Left forelimb (tissue), 1 donor: ENCODE results near the gene IKZF3.
"Not testable (repeated sequence)": the region's sequence is repeated elsewhere in the genome, so short reads cannot be mapped to it uniquely, and the experiment has no call there.

Experiments used
- DNase-seq: peaks from one replicate; pipeline ENCODE4 v3.0.0-alpha.2; 2018; ENCODE audit warnings: low spot score

IKZF3 gene

DNA sequence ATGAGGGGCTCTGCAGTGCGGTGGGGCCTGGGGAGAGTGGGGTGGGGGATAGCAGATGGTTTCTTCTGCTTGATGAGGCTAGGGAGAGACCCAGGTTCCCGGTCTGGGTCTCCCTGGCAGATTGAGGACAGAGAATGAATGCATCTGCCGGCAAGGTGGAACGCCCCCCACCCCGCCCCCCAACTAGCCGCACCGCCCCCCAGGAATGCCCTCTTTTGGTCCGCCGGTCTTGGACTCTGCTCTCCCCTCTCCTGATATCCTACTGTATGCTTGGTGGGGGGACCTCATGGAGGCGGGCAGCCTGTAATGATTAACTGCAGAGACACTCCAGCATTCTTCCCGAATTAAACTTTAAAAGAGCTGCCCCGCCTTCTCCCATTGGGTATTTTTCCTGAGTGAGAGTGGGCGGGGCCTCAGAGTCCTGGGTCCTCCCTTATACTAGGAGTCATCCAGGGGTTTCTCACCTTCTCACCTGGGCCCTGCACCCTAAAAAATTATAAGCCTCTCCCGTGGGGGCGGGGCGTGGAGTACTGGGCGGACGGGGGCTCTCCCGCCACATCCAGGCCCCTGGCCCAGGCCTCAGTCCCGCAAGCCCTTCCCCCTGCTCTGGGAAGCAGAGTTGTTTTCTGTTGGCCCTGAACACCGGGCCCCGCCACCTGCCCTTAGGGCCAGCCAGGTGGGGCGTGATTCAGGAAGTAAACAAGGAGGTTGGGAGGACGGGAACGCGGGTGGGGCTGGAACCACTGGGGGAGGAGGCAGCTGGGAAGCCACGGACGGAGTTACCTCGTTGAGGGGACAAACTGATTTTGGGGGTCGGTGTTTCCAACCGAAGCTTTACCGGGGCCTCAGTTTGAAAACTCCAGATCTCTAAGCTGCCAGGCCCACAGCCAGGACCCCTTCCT lies 124.9 kb downstream of the IKZF3 start:
- DNase-seq, result no peak

- no peak for DNase-seq
Observed at GRCh38 chr17:39738568-39738901, 125.6 kb downstream of the IKZF3 start.

DNA sequence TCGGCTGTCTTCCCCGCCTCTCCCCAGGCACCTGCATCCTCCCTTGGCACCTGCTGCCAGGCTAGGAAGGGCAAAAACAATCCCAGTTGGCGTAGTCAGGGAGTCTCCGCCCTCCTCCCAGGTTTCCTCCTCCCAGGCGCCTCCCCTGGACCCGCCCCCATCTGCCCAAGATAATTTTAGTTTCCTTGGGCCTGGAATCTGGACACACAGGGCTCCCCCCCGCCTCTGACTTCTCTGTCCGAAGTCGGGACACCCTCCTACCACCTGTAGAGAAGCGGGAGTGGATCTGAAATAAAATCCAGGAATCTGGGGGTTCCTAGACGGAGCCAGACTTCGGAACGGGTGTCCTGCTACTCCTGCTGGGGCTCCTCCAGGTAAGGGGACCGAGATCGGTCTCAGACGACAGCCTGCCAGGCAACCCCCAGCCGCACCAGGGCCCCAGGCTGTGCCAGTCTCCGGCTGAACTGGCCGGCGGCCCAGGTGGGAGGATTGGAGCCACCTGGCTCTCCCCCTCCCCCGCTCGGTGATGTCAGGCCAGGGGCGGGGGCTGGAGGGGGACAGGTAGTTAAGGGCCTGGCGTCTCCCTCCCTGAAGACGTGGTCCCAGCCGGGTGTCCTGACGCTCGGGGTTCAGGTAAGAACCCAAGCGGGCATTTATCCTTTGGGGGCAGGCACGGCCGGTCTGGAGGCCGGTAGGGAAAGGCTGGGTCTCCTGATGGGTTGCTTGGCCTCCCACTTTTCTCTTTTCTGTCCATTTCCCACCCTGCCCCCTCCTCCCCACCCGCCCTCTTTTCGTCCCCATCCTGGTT lies 126.1 kb downstream of the IKZF3 start, which contains the start of gene GRB7:
Gene GRB7 (plus strand): TSS at position 179 of the 808 bp plus-strand sequence. CDS start 4,364 bp downstream, outside the sequence.
- no peak for DNase-seq

- no peak for DNase-seq
Observed at GRCh38 chr17:39737206-39737759, 126.8 kb downstream of the IKZF3 start.

- DNase-seq, result no peak
Observed at GRCh38 chr17:39736319-39737165, 127.6 kb downstream of the IKZF3 start.

GRCh38 chr17:39735882-39736281 lies 128.2 kb downstream of the IKZF3 start:
- no peak for DNase-seq

DNA sequence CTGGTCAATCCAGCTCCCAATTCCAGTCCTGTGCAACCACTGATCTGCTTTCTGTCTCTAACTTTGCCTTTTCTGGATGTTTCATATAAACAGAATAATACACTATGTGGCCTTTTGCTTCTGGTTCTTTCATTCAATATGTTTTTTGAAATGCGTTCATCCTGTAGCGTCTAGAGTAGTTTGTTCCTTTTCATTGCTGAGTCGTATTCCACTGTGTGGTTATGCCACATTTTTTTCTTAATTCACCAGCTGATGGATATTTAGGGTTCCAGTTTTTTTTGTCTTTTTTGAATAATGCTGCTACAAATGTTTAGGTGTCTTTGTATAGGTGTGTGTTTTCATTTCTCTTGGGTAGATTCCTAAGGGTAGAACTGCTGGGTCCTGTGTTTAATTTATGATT lies 131.5 kb downstream of the IKZF3 start:
- DNase-seq, result no peak

DNA sequence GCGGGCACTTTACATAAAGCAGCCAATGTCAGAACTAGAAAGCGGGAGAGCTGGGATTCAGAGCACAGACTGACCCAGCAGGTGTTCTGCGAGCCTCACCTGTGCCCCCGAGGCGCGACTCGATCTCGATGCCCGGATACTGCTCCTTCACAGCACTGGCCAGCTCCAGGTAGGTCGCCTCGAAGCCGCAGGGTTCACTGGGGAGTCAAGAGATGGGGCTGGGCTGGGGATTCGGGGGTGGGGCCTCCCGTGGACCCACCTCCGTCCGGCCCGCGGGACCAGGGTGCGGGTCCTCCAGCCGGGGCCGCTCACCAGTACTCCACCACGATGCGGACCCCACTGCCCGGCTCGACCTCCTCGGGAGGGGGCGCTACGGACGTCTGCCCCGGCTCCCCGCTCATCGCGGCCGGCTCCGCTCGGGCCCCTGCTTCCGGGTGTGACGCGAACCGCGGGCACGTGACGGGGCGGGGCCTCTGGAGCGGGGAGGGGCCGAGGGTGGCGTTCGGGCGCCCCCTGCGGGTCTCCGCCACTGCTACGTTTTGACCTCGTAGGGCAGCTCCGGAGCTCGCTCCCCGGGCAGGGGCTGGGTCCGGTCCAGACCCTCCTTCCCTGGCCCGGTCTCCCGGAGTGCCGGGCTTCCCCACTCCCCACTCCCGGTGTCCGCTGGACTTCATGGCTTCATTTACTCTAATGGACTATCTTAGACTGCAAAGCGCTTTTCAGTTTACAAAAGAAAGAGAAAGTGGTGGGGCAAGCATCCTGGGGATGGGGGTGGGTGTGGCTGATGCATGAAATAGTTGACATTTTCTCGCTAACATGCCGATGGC lies 133.8 kb downstream of the IKZF3 start, which contains the start of gene MIEN1:
Gene MIEN1 (minus strand): TSS at position 438 of the 827 bp plus-strand sequence. CDS start 37 bp downstream, at position 401.
- DNase-seq, result peak; percentile 95

DNA sequence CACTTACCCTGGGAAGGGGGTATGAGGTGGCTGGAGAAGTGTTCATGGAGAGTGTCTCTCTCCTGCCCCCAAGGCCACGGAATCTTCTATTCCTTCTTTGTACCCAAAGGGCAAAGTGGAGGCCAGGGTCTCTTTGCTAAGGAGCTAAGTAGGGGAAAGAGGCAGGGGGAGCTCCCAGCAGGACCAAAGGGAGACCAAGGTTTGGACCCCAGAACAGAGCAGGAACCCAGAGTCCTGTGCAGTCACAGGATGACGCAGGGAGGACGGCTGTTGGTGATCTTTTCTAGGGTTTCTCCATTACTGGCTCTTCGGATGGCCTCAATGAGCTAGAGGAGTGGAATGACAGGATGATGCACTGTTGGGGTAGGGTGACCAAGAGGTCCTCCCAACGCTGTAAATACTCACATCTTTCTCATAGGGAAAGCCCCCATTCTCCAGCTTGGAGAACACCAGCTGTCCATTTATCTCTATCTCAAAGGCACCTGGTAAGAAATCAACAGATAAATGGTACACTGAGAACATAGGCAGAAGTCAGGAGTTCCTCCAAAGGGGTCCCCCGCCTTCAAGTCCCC lies 134.7 kb downstream of the IKZF3 start:
- DNase-seq, result no peak

DNA sequence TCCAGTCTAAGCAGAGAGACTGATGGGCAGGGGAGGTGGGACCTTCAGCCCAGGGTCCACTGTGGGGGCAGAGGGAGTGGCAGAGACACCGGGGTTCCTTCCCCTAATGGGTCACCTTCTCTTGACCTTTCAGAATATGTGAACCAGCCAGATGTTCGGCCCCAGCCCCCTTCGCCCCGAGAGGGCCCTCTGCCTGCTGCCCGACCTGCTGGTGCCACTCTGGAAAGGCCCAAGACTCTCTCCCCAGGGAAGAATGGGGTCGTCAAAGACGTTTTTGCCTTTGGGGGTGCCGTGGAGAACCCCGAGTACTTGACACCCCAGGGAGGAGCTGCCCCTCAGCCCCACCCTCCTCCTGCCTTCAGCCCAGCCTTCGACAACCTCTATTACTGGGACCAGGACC lies 136.6 kb downstream of the IKZF3 start:
- no peak for DNase-seq

- DNase-seq, result no peak
Observed at GRCh38 chr17:39726617-39727016, 137.5 kb downstream of the IKZF3 start.

DNA sequence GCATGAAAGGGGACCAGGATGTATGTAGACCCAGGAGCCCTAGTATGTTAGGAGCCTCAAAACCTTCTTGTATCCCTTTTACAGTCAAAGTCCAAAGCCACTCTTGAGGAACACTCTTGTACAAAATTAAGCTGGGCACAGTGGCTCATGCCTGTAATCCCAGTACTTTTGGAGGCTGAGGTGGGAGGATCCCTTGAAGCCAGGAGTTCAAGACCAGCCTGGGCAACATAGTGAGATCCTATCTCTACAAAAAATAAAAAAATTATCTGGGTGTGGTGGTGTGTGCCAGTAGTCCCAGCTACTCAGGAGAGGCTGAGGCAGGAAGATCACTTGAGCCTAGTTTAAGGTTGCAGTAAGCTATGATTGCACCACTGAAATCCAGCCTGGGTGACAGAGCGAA lies 138.2 kb downstream of the IKZF3 start:
- DNase-seq, result not testable (repeated sequence)

DNA sequence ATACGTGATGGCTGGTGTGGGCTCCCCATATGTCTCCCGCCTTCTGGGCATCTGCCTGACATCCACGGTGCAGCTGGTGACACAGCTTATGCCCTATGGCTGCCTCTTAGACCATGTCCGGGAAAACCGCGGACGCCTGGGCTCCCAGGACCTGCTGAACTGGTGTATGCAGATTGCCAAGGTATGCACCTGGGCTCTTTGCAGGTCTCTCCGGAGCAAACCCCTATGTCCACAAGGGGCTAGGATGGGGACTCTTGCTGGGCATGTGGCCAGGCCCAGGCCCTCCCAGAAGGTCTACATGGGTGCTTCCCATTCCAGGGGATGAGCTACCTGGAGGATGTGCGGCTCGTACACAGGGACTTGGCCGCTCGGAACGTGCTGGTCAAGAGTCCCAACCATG lies 139.4 kb downstream of the IKZF3 start:
- no peak for DNase-seq

DNA sequence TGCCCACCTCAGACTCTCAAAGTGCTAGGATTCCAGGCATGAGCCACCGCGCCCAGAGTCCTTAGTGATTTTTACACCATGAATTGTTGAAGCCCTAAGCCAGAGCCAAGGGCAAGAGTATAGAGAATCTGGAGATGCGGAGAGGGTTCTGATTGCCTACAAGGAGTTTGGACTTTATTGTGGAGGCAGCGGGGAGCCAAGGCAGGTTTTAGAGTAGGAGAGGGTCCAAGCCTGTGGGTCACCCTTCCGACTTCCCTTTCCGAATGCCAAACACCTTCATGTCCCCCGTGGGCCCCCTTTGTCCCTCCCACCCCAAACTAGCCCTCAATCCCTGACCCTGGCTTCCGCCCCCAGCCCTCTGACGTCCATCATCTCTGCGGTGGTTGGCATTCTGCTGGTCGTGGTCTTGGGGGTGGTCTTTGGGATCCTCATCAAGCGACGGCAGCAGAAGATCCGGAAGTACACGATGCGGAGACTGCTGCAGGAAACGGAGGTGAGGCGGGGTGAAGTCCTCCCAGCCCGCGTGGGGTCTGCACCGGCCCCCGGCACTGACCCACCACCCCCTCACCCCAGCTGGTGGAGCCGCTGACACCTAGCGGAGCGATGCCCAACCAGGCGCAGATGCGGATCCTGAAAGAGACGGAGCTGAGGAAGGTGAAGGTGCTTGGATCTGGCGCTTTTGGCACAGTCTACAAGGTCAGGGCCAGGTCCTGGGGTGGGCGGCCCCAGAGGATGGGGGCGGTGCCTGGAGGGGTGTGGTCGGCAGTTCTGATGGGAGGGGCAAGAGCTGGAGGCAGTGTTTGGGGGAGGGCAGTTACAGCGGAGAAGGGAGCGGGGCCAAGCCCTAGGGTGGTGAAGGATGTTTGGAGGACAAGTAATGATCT lies 140.9 kb downstream of the IKZF3 start:
- no peak for DNase-seq

GRCh38 chr17:39722104-39722503 lies 142.0 kb downstream of the IKZF3 start:
- no peak for DNase-seq

- DNase-seq, result no peak
Observed at GRCh38 chr17:39719563-39720355, 144.4 kb downstream of the IKZF3 start.

- no peak for DNase-seq
Observed at GRCh38 chr17:39717660-39718059, 146.5 kb downstream of the IKZF3 start.

GRCh38 chr17:39716879-39717536 lies 147.1 kb downstream of the IKZF3 start:
- peak; percentile 59 for DNase-seq
